ENCODE data around the gene NXPE1. TPM values are rescaled to one million over a fixed set of nuclear protein-coding genes. Genes with fewer than 3 reads are reported as not detected.

NXPE1 gene
- total RNA-seq, 1 donor from 2014 or later = not detected

GRCh38 chr11:114566276-114566675, 6.6 kb upstream of the NXPE1 start:
- no peaks in the 10 kb centered on the region for H3K27me3 ChIP-seq (ENCODE audit: control insufficient read depth, insufficient read depth, low read length)
- no peak for DNase-seq (ENCODE audit: low read depth)
- TF ChIP-seq CTCF (IDR thresholded peaks at IDR 0.05; ENCODE audit: insufficient read depth, low read length, poor library complexity, severe bottlenecking) = no peak
- no peaks in the 10 kb centered on the region for H3K36me3 ChIP-seq (ENCODE audit: control insufficient read depth, insufficient read depth, low read length)
- no peak overlapping the region for H3K4me3 ChIP-seq (ENCODE audit: low read depth, low read length)

- H3K36me3 ChIP-seq (ENCODE audit: control insufficient read depth, insufficient read depth, low read length) = no peaks in the 10 kb centered on the region
- no peak for TF ChIP-seq CTCF (IDR thresholded peaks at IDR 0.05; ENCODE audit: insufficient read depth, low read length, poor library complexity, severe bottlenecking)
- H3K4me3 ChIP-seq (ENCODE audit: low read depth, low read length) = no peak overlapping the region
- H3K27me3 ChIP-seq (ENCODE audit: control insufficient read depth, insufficient read depth, low read length) = no peaks in the 10 kb centered on the region
- no peak for DNase-seq (ENCODE audit: low read depth)
These were observed 5.2 kb upstream of the NXPE1 start for GRCh38 chr11:114564831-114565230.

GRCh38 chr11:114563077-114563476, 3.4 kb upstream of the NXPE1 start:
- no peak for TF ChIP-seq CTCF (IDR thresholded peaks at IDR 0.05; ENCODE audit: insufficient read depth, low read length, poor library complexity, severe bottlenecking)
- Histone ChIP-seq H3K36me3 (ENCODE audit: control insufficient read depth, insufficient read depth, low read length) (no peaks in the 10 kb centered on the region), H3K27me3 (ENCODE audit: control insufficient read depth, insufficient read depth, low read length) (no peaks in the 10 kb centered on the region), H3K4me3 (ENCODE audit: low read depth, low read length) (no peak overlapping the region)
- no peak for DNase-seq (ENCODE audit: low read depth)

- TF ChIP-seq CTCF (IDR thresholded peaks at IDR 0.05; ENCODE audit: insufficient read depth, low read length, poor library complexity, severe bottlenecking) = no peak
- Histone ChIP-seq H3K27me3 (ENCODE audit: control insufficient read depth, insufficient read depth, low read length) (no peaks in the 10 kb centered on the region), H3K36me3 (ENCODE audit: control insufficient read depth, insufficient read depth, low read length) (no peaks in the 10 kb centered on the region), H3K4me3 (ENCODE audit: low read depth, low read length) (no peak overlapping the region)
- no peak for DNase-seq (ENCODE audit: low read depth)
These were observed 2.7 kb upstream of the NXPE1 start for GRCh38 chr11:114562166-114562916.

- TF ChIP-seq CTCF (IDR thresholded peaks at IDR 0.05; ENCODE audit: insufficient read depth, low read length, poor library complexity, severe bottlenecking) = no peak
- DNase-seq (ENCODE audit: low read depth) = no peak
- Histone ChIP-seq H3K36me3 (ENCODE audit: control insufficient read depth, insufficient read depth, low read length) (no peaks in the 10 kb centered on the region), H3K27me3 (ENCODE audit: control insufficient read depth, insufficient read depth, low read length) (no peaks in the 10 kb centered on the region), H3K4me3 (ENCODE audit: low read depth, low read length) (no peak overlapping the region)
These were observed 3.5 kb downstream of the NXPE1 start for GRCh38 chr11:114556135-114556534.

GRCh38 chr11:114553642-114554041, 6.0 kb downstream of the NXPE1 start:
- H3K36me3 ChIP-seq (ENCODE audit: control insufficient read depth, insufficient read depth, low read length) = no peaks in the 10 kb centered on the region
- DNase-seq (ENCODE audit: low read depth) = no peak
- no peak for TF ChIP-seq CTCF (IDR thresholded peaks at IDR 0.05; ENCODE audit: insufficient read depth, low read length, poor library complexity, severe bottlenecking)
- no peaks in the 10 kb centered on the region for H3K27me3 ChIP-seq (ENCODE audit: control insufficient read depth, insufficient read depth, low read length)
- no peak overlapping the region for H3K4me3 ChIP-seq (ENCODE audit: low read depth, low read length)
